ENCODE data around the gene HIPK2.
A peak's percentile ranks its signal among the peaks of the same experiment; 100 is the strongest.

- TF ChIP-seq TAF1 (IDR thresholded peaks at IDR 0.05; ENCODE audit: borderline replicate concordance, low read depth, low read length) (no peak), CREB1 (IDR thresholded peaks at IDR 0.05; ENCODE audit: low read depth) (no peak), POLR2A (IDR thresholded peaks at IDR 0.05; ENCODE audit: low read depth, low read length) (peak; percentile 14; the same call in 1 of the 2 replicates), CTCF (IDR thresholded peaks at IDR 0.05 in 2 of 3, conservative IDR thresholded peaks at IDR 0.05 in 1 of 3; ENCODE audit: control insufficient read depth in 2 of 3, extremely low read depth in 1 of 3, insufficient read depth in 1 of 3, low read depth in 3 of 3, low read length in 3 of 3) (no peak), SKIL (IDR thresholded peaks at IDR 0.05; ENCODE audit: low read depth, poor library complexity, severe bottlenecking) (no peak), MYC (IDR thresholded peaks at IDR 0.05; ENCODE audit: insufficient read depth, insufficient read length, insufficient replicate concordance, low read length, severe bottlenecking) (no peak), EP300 (IDR thresholded peaks at IDR 0.05; ENCODE audit: borderline replicate concordance in 1 of 2, control insufficient read depth in 1 of 2, low read depth in 2 of 2, low read length in 2 of 2) (no peak), SMAD5 (IDR thresholded peaks at IDR 0.05; ENCODE audit: low read depth) (no peak), EGR1 (IDR thresholded peaks at IDR 0.05; ENCODE audit: borderline replicate concordance in 1 of 2, low read depth in 2 of 2, low read length in 2 of 2) (no peak)
These were observed 24.6 kb downstream of the HIPK2 start for GRCh38 chr7:139753081-139753692.

Measured in GM12878 (cell line).